Ishikawa (cell line): ENCODE data around the gene MID1.

ENCODE experiments used
- CEBPB ChIP-seq: IDR thresholded peaks from 2 replicates; pipeline ENCODE4 v1.6.1; 2012
- CREB1 ChIP-seq: IDR thresholded peaks from 2 replicates; pipeline ENCODE4 v1.6.1; 2012; ENCODE audit warnings: low read depth
- EP300 ChIP-seq: IDR thresholded peaks from 2 replicates; pipeline ENCODE4 v1.6.1; 2012; ENCODE audit warnings: borderline replicate concordance
- MAX ChIP-seq: IDR thresholded peaks from 2 replicates; pipeline ENCODE4 v1.6.1; 2012
- NFIC ChIP-seq: IDR thresholded peaks from 2 replicates; pipeline ENCODE4 v1.6.1; 2012
- RAD21 ChIP-seq: IDR thresholded peaks from 2 replicates; pipeline ENCODE4 v1.6.1; 2012; ENCODE audit warnings: low read depth
- REST ChIP-seq: IDR thresholded peaks from 2 replicates; pipeline ENCODE4 v1.6.1; 2012; ENCODE audit warnings: low read depth, mild to moderate bottlenecking
- TAF1 ChIP-seq: IDR thresholded peaks from 2 replicates; pipeline ENCODE4 v1.6.1; 2012; ENCODE audit warnings: low read depth, mild to moderate bottlenecking
- TCF12 ChIP-seq: IDR thresholded peaks from 2 replicates; pipeline ENCODE4 v1.6.1; 2012; ENCODE audit warnings: low read depth
- TEAD4 ChIP-seq: IDR thresholded peaks from 2 replicates; pipeline ENCODE4 v1.6.1; 2012
- USF1 ChIP-seq: IDR thresholded peaks from 2 replicates; pipeline ENCODE4 v1.6.1; 2012
- YY1 ChIP-seq: IDR thresholded peaks from 2 replicates; pipeline ENCODE4 v1.6.1; 2012; ENCODE audit warnings: low read depth
- ZBTB7A ChIP-seq: IDR thresholded peaks from 2 replicates; pipeline ENCODE4 v1.6.1; 2012; ENCODE audit warnings: low read depth

- TF ChIP-seq EP300 (no peak), MAX (peak; percentile 51; the same call in 1 of the 2 replicates), RAD21 (no peak), CEBPB (no peak), TCF12 (no peak), REST (no peak), YY1 (no peak), NFIC (no peak), USF1 (no peak), CREB1 (no peak), TAF1 (no peak), TEAD4 (no peak), ZBTB7A (0 out of 2 replicates have a peak, but pooled peaks have one; percentile 40)
Measured at GRCh38 chrX:10620121-10620699, at the start of gene MID1.
